ENCODE measurements around the gene HSD17B2. TPM values are rescaled to one million over a fixed set of nuclear protein-coding genes. Genes with fewer than 3 reads are reported as not detected.
A peak's percentile ranks its signal among the peaks of the same experiment; 100 is the strongest.

The HSD17B2 gene
- total RNA-seq, 4 donors from 2014 or later: not detected

DNA sequence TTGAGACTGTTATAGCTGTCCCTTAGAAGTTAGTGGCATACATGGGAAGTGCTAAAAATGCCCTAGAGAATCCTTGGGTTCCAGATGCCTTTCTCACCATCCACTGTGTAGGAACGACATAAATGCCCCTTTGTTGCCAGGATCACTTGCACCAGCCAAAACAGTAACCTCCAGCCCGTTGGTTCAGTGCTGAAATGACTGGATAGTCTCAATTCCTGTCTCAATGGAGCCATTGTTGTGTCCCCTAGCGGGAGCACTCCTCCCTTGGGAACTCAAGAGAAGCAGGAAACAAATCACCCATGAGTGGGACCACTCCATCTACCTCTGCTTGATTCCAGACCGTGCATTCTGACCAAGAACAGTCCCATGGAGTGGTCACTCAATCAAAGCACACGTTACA is 111.9 kb downstream of the HSD17B2 start:
- peak overlapping the region in 2 of 4 donors; percentile 6 to 56 for H3K27ac ChIP-seq
- 39 to 61% methylated on average over 5 of the region's 5 CpGs for WGBS, 2 donors
- H3K4me1 ChIP-seq: peaks cover 0 to 19% (median 7%) of the 10 kb centered on the region in 4 donors
- H3K4me3 ChIP-seq: no peak overlapping the region
- H3K9me3 ChIP-seq: no peaks in the 10 kb centered on the region
- TF ChIP-seq, protein P1, sequence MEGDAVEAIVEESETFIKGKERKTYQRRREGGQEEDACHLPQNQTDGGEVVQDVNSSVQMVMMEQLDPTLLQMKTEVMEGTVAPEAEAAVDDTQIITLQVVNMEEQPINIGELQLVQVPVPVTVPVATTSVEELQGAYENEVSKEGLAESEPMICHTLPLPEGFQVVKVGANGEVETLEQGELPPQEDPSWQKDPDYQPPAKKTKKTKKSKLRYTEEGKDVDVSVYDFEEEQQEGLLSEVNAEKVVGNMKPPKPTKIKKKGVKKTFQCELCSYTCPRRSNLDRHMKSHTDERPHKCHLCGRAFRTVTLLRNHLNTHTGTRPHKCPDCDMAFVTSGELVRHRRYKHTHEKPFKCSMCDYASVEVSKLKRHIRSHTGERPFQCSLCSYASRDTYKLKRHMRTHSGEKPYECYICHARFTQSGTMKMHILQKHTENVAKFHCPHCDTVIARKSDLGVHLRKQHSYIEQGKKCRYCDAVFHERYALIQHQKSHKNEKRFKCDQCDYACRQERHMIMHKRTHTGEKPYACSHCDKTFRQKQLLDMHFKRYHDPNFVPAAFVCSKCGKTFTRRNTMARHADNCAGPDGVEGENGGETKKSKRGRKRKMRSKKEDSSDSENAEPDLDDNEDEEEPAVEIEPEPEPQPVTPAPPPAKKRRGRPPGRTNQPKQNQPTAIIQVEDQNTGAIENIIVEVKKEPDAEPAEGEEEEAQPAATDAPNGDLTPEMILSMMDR (IDR thresholded peaks at IDR 0.05): no peak
- TF ChIP-seq EP300 (IDR thresholded peaks at IDR 0.05): peak in 1 of 2 donors; percentile 45
- DNase-seq (ENCODE audit: low spot score in 2 of 2): no peak
- H3K27me3 ChIP-seq: no peaks in the 10 kb centered on the region
- peaks cover 0 to 18% (median 0%) of the 10 kb centered on the region in 3 donors for H3K36me3 ChIP-seq

DNA sequence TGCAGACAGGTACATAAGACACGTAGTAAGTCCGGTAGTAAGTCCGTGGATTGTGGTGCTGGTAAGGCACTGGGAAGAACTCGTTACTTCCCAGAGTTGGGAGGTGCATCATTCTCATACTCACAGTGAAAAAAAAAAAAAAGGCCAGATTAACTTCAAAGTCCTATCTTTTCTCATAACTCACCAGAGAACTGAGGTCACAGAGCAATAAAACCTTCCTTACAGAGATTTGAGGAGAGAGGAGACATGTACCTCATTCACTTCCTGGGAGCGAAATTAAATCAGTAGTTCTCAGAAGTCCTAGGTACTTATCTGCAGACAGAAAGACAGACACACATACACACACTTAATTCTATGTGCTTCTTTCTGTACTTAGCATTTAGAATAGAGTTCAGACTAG is 112.5 kb downstream of the HSD17B2 start:
- 85 to 99% methylated on average over 5 of the region's 5 CpGs for WGBS, 2 donors
- no peak for TF ChIP-seq EP300 (IDR thresholded peaks at IDR 0.05)
- TF ChIP-seq, protein P1 (IDR thresholded peaks at IDR 0.05): no peak
- TF ChIP-seq POLR2A (IDR thresholded peaks at IDR 0.05): no peak
- DNase-seq (ENCODE audit: low spot score in 2 of 2): no peak

More for the DNA sequence above, 112.5 kb downstream of the HSD17B2 start:
- Histone ChIP-seq H3K36me3 (peaks cover 0 to 19% (median 0%) of the 10 kb centered on the region in 3 donors), H3K4me1 (peaks cover 0 to 19% (median 7%) of the 10 kb centered on the region in 4 donors), H3K27me3 (no peaks in the 10 kb centered on the region), H3K9me3 (no peaks in the 10 kb centered on the region), H3K27ac (no peak overlapping the region), H3K4me3 (no peak overlapping the region)

Other genes with a start within 250 kb of the HSD17B2 start
- under 1 TPM; under 0.01 to 0.59 (median 0.26) TPM for gene SDR42E1, start 23.8 kb upstream of the HSD17B2 start, total RNA-seq
- 10 to 100 TPM in 3 of 4 donors, 1 to 10 TPM in 1; 9.4 to 48.3 (median 29.7) TPM for gene MPHOSPH6, start 135.0 kb downstream of the HSD17B2 start, total RNA-seq

Data from tibial nerve (tissue), 4 donors.